Bone marrow (tissue), 2 donors: Measurements from ENCODE around the gene TRIM37.
A peak's percentile ranks its signal among the peaks of the same experiment; 100 is the strongest.
"Not testable (repeated sequence)": the region's sequence is repeated elsewhere in the genome, so short reads cannot be mapped to it uniquely, and the experiment has no call there.

ENCODE experiments used
- DNase-seq, 2 donors: peaks; one replicate each; lab custom pipeline; 2025; lab: John Stamatoyannopoulos, UW

The TRIM37 gene, protein sequence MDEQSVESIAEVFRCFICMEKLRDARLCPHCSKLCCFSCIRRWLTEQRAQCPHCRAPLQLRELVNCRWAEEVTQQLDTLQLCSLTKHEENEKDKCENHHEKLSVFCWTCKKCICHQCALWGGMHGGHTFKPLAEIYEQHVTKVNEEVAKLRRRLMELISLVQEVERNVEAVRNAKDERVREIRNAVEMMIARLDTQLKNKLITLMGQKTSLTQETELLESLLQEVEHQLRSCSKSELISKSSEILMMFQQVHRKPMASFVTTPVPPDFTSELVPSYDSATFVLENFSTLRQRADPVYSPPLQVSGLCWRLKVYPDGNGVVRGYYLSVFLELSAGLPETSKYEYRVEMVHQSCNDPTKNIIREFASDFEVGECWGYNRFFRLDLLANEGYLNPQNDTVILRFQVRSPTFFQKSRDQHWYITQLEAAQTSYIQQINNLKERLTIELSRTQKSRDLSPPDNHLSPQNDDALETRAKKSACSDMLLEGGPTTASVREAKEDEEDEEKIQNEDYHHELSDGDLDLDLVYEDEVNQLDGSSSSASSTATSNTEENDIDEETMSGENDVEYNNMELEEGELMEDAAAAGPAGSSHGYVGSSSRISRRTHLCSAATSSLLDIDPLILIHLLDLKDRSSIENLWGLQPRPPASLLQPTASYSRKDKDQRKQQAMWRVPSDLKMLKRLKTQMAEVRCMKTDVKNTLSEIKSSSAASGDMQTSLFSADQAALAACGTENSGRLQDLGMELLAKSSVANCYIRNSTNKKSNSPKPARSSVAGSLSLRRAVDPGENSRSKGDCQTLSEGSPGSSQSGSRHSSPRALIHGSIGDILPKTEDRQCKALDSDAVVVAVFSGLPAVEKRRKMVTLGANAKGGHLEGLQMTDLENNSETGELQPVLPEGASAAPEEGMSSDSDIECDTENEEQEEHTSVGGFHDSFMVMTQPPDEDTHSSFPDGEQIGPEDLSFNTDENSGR

DNA sequence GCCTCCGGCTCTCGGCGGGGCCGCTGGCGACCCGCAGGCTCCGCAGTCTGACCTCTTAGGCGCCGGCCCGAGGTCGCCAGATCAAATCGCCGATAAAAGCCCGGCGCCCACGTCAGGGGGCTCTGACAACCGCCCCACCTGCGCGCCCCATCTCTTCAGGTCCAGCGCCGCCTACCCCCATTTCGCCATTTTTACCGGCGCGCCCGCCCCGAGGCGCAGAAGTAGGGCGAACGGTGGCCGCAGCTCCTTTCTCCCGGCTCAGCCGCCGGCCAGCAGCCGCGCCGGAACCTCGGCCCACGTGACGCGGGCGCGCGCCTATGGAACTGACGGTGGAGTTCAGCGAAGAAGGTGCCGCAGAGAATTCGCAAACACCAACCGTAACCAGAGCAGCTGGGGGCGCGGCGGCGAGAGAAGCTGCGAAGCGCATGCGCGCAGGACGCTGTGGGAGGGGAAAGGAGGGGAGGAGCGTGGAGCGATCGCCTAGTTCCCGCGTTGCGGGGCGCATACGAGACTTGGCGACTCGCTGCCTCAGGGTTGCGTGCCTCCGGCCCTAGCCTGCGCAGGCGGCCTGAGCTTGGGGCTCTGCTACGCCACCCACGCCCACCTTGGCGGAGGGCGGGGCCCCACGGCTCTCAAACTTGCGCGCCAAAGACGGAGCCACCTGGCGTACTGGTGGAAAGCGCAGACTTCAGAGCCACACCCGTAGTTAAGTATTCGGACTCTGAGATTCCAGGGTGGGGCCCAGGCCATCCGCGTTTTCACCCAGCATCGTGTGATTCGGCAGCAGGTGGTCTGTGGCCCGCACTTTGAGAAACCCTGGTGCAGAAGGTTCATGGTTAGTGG lies at the start of gene TRIM37:
TRIM37 (minus strand) TSS at position 418 of the 843 bp plus-strand sequence. CDS start 419 bp downstream, outside the sequence.
- peak; percentile 94 to 98 for DNase-seq

DNA sequence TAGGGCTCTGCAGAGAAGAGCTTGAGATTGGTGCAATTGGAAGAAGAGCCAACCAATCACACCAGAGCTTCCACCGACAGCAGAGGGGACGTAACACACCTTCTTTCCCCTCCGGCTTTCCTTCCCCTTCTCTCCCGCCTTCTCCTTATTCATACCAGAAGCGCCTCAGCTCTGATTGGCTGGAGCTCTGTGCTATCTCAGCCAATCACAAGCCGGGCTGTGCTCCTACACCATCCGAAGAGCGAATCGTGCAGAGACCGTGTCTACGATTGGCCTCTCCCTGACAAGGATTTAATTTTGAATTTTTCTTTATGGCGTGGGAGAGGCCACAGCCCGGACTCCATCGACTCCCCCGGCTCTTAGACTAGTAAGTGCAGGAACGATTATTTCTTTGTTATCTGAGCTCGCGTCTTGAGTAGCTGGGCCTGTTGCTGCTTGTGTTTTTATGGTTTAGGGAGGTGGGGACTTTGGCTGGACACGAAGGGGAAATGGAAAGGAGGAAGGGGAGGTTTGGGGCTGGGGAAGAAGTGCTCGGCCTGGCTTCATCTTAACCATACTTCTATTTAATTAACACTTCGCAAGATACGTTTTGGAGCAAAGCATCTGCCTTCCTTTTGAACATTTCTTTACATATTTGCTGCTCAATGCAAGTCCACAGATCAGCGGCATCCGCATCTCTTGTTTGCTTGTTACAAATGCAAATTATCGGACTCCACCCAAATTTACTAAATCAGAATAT lies 48.9 kb upstream of the TRIM37 start, which contains the start of gene PRR11:
PRR11 (plus strand) TSS at position 308 of the 739 bp plus-strand sequence. CDS start 14,007 bp downstream, outside the sequence.
- DNase-seq: peak; percentile 80 to 100

DNA sequence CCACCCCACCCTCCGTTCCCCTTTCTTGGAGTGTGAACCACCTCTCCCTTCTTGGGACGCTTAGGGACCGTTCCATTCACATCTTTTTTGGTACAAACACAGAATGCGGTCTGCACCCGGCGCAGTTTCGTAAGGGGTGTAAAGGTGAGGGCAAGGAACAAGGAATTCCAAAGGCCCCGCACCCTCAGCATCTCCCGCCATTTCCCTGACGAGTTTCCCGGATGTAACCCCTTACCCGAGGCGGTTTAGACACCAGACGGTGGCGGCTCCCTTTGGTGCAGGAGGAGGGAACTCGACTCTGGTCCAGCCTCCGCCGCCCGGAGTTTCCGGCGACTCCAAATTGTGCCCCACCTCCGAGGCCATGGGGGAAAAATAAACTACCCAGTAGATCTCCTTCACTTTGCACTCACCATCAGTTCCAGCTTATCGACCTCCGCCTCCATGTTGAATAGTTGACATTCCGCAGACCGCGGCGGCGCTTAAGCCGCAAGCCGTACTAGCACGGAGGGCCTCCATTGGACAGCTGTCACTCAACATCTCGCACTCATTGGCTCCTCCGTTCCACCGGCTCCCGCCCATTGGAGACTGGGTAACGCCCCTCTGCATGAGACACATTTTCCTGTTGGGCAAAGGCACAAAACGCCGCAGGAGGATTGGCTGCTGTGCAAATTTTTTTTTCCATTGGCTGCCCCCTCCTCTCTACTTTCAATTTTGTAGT lies 48.2 kb upstream of the TRIM37 start, which contains the start of gene SKA2:
SKA2 (minus strand) TSS at position 466 of the 718 bp plus-strand sequence; CDS start at position 443, 23 bp downstream.
- DNase-seq: peak in 1 of 2 donors; percentile 80

DNA sequence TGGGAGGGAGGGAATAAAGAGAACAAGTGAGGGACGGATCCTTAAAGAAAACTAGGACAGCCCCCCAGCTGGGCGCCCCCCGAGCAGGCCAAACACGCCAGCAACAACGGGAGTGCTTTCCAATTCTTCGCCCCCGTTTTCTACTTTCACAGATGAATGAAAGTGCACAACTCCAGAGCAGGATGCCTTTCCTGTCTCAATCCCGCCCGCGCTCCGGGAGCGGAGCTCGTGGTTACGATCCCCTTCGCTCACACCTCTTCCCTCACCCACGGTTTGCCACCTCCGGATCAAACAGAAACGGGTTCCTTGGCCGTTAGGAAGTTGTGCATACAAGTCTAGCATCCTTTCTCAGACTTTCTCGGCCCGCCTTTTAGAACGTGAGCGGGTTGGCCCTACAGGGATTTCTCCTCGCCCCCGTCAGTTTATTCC lies 47.6 kb upstream of the TRIM37 start:
- no peak for DNase-seq

DNA sequence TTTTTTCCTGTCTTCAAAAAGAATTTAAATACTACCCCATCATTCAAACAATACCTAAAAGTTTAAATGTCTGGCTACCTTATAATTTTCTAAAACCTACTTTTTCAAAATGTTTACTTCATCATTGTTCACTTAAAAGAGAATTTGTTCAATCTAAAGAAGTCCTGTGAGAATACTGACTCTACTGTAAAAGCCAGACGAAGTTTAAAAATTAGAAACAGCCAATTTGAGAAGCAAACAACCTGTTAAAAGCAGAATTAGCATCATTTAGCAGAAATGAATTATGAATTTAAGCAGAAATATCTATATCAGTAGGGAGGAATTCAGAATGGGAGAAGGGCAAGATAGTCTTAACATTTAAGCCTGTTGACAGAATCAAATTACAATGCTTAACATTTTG lies 46.2 kb upstream of the TRIM37 start:
- DNase-seq: no peak

DNA sequence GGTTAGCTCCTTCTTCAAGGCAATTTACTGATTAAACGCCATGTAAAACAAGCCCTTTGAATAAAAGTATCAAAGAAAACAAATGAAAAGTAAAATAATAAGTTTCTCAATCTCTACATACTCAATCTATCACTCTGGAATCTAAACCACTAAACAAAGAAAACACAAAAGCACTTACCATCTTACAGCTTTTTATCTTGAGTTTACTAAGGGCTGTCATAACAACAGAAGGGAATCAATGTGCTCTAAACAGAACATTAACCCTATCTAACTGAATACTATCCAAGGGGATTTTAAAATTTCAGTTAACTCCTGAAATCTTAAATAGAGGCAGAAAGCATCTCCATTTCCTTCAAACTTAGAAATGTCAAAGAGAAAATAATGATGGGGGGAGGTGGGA lies 44.9 kb upstream of the TRIM37 start:
- DNase-seq: no peak

DNA sequence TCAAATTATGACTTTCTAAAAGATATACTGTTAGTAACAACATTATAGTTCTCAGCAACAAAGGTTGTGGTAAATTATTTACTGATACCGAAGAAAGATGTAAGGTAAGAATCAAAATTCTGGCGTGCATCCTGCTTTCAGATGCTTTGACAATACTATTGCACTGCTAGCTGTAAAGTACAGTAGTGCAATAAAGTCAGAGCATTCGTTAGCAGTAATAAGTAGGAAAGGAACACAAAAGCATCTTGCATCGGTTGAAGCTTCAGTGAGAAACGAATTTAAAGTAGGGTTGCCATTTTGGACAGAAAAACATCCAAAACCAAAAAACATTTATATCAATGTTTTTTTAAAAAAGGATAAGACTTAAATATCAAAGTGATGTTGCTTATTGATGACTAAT lies 44.3 kb upstream of the TRIM37 start:
- no peak for DNase-seq

DNA sequence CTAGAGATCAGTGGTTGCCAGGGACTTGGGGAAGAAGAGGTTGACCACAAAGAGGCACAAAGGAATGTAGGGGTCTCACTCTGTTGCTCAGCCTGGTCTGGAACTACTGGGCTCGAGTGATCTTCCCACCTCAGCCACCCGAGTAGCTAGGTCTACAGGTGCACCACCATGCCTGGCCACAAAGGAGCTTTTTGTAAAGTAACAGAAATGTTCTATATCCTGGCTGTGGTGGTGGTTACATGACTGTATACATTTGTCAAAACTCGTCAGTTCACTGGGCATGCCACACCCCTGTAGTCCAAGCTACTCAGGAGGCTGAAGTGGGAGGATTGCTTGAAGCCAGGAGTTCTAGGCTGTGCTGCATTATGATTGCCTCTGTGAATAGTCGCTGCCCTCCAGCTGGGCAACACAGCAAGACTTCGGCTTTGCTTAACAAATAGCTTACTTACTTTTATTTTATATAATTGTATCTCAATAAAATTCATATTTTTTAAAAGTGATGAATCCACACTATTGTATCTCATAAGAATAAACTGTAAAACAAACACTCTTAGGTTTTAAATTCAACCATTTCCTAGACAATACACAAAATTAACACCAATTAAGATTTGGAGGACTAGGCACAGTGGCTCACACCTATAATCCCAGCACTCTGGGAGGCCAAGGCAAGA lies 43.3 kb upstream of the TRIM37 start:
- DNase-seq: no peak

DNA sequence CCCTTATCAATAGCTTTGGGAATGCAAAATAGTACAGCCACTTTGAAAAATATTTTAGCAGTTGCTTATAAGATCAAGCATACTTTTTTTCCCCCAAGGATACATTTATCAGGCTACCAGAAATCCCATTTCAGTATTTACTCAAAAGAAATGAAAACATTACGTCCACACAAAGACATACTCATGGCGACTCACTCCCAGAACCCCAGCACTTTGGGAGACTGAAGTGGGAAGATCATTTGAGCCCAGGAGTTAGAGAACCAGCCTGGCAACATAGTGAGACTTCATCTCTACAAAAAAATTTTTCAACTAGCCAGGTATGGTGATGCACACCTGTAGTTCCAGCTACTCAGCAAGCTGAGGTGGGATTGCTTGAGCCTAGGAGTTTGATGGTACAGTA lies 42.4 kb upstream of the TRIM37 start:
- no peak for DNase-seq

DNA sequence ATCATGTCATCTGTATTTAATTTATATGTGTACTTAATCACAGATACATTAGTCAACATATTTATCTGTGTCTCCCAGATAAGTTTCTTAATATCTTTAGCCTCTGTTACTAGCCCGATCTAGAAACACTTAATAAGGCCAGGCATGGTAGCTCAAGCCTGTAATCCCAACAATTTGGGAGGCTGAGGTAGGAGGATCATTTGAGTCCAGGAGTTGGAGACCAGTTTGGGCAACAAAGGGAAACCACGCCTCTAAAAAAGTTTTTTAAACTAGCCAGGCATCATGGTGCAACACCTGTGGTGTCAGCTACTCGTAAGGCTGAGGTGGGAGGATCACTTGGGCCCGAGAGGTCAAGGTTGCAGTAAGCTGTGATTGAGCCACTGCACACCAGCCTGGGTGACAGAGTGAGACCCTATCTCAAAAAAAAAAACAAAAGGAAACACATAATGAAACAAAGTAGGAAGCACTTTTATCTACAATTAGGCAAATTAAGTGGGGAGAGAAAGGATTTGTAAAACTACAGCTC lies 39.0 kb upstream of the TRIM37 start:
- no peak for DNase-seq

DNA sequence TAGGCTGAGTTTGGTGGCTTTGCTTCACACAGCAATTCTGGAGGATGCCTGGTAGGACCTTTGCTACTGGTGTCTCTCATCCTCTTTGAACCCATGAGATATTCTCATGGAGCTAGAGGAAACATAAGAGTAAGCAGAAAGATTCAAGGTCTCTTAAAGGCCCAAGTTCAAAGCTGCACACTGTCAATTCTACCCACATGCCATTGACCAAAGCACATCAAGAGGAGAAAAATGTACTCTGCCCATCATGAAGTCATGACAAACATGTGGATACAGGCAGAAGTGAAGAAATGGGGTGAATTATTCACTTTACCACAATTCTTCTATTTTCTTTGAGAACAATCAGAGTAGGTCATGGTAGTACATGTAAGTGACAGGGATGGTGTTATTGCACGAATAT lies 35.2 kb upstream of the TRIM37 start:
- no peak for DNase-seq

DNA sequence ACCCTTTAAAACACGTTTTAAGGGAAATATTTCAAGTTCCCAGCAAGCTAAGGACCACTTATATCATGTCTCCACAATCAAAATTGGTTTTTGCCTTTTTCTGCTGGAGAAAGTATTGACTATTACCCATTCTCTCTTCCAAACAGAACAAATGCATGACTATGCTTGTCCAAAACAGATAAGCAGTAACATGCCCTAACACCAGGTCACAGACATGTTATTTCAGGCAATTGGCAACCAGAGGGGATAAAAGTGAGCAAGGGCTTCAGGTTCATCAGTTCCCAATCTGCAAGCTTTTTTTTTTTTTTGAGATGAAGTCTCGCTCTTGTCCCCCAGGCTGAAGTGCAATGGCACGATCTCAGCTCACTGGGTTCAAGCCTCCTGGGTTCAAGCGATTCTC lies 33.3 kb upstream of the TRIM37 start:
- no peak for DNase-seq

DNA sequence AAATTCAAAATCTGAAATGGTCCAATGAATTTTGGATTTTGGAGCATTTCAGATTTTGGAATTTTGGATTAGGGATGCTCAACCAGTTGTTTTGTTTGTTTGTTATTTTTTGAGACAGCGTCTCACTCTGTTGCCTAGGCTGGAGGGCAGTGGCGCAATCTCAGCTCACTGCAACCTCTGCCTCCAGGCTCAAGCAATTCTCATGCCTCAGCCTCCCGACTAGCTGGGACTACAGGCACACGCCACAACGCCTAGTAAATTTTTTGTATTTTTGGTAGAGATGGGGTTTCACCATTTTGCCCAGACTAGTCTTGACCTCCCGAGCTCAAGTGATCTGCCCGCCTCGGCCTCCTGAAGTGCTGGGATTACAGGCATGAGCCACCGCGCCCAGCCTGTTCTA lies 31.7 kb upstream of the TRIM37 start:
- not testable (repeated sequence) for DNase-seq

DNA sequence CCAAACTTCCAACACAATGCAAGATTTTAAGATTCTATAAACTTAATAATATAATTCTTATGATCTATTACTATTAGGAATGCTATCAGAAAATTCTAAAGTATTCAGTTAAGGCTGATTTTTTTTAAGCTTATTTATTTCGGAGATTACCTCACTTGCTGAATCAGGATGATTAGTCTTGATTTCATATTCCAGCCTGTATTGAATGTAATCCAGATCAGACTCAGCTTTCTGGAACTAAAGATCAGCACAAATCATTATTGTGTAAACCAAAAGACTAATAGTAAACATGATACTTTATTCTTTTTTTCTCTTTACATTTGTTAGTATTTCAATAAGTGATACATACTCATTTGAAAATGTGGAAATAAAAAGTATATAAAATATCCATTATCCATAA lies 24.5 kb upstream of the TRIM37 start:
- DNase-seq: no peak

DNA sequence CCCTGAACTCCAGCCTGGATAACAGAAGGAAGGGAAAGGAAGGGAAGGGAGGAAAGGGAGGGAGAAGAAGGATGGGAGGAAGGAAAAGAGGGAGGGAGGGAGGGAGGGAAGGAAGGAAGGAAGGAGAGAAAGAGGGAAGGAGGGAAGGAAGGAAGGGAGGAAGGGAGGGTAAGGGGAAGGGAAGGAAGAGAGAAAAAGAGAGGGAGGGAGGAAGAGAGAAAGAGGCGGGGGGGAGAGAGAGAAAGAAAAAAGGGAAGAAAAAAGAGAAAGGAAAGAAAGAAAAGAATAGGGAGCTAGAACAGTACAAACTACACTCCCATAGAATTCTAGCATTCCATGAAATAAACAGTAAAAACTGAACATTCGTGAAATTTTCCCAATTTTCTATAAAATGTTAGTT lies 23.1 kb upstream of the TRIM37 start:
- DNase-seq: no peak

DNA sequence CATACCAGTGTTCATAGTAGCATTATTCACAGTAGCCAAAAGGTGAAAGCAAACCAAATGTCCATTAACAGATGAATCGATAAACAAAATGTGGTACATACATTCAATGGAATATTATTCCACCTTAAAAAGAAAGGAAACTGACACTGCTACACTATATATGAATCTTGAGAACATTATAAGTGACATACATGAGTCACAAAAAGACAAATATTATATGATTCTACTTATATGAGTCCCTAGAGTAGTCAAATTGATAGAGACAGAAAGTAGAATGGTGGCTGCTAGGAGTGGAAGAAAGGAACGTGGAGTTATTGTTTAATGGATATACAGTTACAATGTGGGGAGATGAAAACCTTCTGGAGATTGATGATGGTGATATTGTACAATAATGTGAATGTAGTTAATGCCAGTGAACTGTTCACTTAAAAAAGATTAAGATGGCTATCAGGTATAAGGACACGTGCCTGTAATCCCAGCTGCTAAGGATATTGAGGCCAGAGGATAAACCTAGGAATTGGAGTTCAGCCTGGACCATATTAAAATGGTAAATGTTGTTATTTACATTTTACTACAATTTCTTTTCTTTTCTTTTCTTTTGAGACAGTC lies 20.2 kb upstream of the TRIM37 start:
- DNase-seq: no peak

DNA sequence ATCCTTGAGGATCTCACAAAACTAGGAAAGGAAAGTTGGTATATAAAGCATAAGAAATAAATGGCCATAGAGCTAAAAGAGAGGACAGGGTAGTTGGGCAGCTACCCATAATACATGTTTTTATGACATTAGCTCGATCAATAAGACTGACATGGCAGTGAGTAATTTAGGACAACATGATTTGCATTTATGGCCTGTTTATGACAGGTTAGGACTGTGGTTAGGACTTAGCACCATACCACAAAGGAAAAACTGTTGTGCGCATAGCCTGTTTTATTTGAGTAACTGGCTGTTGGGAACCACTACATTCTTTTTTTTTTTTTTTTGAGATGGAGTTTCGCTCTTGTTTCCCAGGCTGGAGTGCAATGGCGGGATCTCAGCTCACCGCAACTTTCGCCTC lies 18.0 kb upstream of the TRIM37 start:
- no peak for DNase-seq

DNA sequence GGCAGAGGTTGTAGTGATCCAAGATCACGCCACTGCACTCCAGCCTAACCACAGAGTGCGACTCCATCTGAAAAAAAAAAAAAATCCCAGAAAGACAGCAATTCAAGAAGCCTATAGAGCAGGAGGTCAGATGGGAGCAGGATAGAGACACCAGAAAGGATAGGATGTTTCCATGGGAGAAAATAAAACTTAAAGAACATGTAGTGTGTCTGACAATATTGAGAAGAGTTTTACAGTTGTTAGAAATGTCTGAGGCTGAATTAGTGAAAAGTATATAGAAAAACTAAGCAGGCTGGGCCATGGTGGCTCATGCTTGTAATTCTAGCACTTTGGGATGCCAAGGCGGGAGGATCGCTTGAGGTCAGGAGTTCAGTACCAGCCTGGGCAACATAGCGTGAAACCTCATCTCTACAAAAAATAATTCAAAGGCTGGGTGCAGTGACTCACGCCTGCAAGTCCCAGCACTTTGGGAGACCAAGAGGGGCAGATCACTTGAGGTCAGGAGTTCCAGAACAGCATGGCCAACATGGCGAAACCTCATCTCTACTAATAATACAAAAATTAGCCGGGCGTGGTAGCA lies 15.3 kb upstream of the TRIM37 start:
- DNase-seq: no peak

DNA sequence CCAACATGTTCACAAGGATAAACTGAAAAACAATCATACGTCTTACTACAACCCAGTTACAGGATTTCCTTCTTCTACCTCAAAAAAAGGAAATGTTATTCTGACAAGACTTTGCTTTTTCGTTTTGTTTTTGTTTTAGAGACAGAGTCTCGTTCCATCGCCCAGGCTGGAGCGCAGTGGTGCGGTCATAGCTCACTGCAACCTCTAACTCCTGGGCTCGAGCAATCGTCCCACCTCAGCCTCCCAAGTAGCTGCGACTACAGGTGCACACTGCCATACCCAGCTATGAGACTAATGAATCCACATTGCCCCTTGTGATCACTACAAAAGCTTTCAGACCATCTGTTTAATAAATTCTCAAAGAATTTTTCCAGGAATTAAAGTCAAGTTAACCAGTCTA lies 8.8 kb upstream of the TRIM37 start:
- DNase-seq: no peak
